ENCODE data around the gene PAPPA2. TPM values are rescaled to one million over a fixed set of nuclear protein-coding genes. Genes with fewer than 3 reads are reported as not detected.

PAPPA2 gene
- total and polyA plus RNA-seq, 2 of the 4 experiments (the other 2 are of a cell fraction): 0.10 to 0.18 TPM

DNA sequence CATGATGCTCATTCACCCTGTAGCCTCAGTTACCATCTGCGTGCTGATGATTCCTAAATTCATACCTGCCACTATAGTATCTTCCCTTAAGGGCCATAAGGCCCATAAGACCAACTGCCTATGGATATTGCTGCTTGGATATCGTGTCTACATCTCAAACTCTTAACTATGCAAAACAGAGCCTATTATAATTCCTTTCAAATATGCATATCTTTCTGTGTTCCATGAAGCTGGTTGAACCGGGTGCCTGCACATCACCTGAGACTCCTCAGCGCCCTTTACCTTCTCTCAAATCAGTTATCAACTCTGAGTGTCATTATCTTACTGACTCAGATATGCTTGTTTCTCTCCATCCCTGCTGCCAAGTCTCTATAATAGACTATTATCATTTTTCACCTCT is 311.2 kb downstream of the PAPPA2 start:
- no peaks in the 10 kb centered on the region for H4K20me1 ChIP-seq (ENCODE audit: insufficient read depth, low read length)
- no peak overlapping the region for H3K18ac ChIP-seq (ENCODE audit: low read depth, low read length)
- H3K27me3 ChIP-seq (ENCODE audit: control insufficient read depth, insufficient read depth, low read length): no peaks in the 10 kb centered on the region
- no peaks in the 10 kb centered on the region for H3K9me1 ChIP-seq (ENCODE audit: insufficient read depth, low read length)
- H3K4ac ChIP-seq (ENCODE audit: low read depth, low read length): no peak overlapping the region
- no peak overlapping the region for H3K4me3 ChIP-seq (ENCODE audit: insufficient read depth, low read depth, low read length)
- no peaks in the 10 kb centered on the region for H3K79me1 ChIP-seq (ENCODE audit: low read depth in 1 of 2, low read length in 2 of 2)
- no peak for DNase-seq
- no peak overlapping the region for H3K9ac ChIP-seq (ENCODE audit: low read depth, low read length)
- no peak overlapping the region for H3K14ac ChIP-seq (replicated peaks; ENCODE audit: low read depth, low read length)
- H3K9me3 ChIP-seq (ENCODE audit: control insufficient read depth, insufficient read depth, low read length): no peaks in the 10 kb centered on the region; the same call in 1 of the 2 replicates
- no peak overlapping the region for H2BK15ac ChIP-seq (ENCODE audit: low read depth, low read length)
- H2BK20ac ChIP-seq (ENCODE audit: low read depth, low read length): no peak overlapping the region
- H3K4me2 ChIP-seq (ENCODE audit: low read depth, low read length): no peak overlapping the region
- POLR2A ChIA-PET (ENCODE audit: unreplicated experiment): no interaction called here
- in situ Hi-C loops (cut with MboI; ENCODE audit: low sequenced_read_pairs): no loop called here
- intact Hi-C loops (cut with micrococcal nuclease): no loop called here
- no TSS peak for BruUV-seq (replicated peaks)
- no peak for ATAC-seq (ENCODE audit: low read depth)
- dilution Hi-C loops (cut with HindIII; ENCODE audit: low sequenced_read_pairs, unreplicated experiment): no loop called here
- H3K23ac ChIP-seq (ENCODE audit: low read depth, low read length): no peak overlapping the region
- H2BK5ac ChIP-seq (ENCODE audit: low read depth, low read length, poor library complexity, severe bottlenecking): no peak overlapping the region
- TF ChIP-seq MAZ (IDR thresholded peaks at IDR 0.05; ENCODE audit: borderline replicate concordance, low read depth, low read length): no peak
- no peak for TF ChIP-seq POLR2A (IDR thresholded peaks at IDR 0.05; ENCODE audit: low read depth, low read length)
- no peak for TF ChIP-seq NFE2L2 (IDR thresholded peaks at IDR 0.05; ENCODE audit: low read depth, low read length)
- TF ChIP-seq SMC3 (IDR thresholded peaks at IDR 0.05; ENCODE audit: low read depth, low read length): no peak
- no peak for TF ChIP-seq CEBPB (IDR thresholded peaks at IDR 0.05; ENCODE audit: low read depth, low read length)
- TF ChIP-seq CHD1 (IDR thresholded peaks at IDR 0.05; ENCODE audit: low read depth, low read length): no peak
- TF ChIP-seq, protein P1, sequence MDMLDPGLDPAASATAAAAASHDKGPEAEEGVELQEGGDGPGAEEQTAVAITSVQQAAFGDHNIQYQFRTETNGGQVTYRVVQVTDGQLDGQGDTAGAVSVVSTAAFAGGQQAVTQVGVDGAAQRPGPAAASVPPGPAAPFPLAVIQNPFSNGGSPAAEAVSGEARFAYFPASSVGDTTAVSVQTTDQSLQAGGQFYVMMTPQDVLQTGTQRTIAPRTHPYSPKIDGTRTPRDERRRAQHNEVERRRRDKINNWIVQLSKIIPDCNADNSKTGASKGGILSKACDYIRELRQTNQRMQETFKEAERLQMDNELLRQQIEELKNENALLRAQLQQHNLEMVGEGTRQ (IDR thresholded peaks at IDR 0.05; ENCODE audit: low read depth, low read length): no peak
- TF ChIP-seq RAD21 (IDR thresholded peaks at IDR 0.05; ENCODE audit: low read length): no peak
- no peak for TF ChIP-seq FOS (IDR thresholded peaks at IDR 0.05; ENCODE audit: low read depth, low read length)
- TF ChIP-seq MXI1 (IDR thresholded peaks at IDR 0.05; ENCODE audit: borderline replicate concordance, low read depth, low read length): no peak
- TF ChIP-seq, protein P2, sequence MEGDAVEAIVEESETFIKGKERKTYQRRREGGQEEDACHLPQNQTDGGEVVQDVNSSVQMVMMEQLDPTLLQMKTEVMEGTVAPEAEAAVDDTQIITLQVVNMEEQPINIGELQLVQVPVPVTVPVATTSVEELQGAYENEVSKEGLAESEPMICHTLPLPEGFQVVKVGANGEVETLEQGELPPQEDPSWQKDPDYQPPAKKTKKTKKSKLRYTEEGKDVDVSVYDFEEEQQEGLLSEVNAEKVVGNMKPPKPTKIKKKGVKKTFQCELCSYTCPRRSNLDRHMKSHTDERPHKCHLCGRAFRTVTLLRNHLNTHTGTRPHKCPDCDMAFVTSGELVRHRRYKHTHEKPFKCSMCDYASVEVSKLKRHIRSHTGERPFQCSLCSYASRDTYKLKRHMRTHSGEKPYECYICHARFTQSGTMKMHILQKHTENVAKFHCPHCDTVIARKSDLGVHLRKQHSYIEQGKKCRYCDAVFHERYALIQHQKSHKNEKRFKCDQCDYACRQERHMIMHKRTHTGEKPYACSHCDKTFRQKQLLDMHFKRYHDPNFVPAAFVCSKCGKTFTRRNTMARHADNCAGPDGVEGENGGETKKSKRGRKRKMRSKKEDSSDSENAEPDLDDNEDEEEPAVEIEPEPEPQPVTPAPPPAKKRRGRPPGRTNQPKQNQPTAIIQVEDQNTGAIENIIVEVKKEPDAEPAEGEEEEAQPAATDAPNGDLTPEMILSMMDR (conservative IDR thresholded peaks at IDR 0.05; ENCODE audit: low read depth, low read length): no peak
- TF ChIP-seq, protein P3, sequence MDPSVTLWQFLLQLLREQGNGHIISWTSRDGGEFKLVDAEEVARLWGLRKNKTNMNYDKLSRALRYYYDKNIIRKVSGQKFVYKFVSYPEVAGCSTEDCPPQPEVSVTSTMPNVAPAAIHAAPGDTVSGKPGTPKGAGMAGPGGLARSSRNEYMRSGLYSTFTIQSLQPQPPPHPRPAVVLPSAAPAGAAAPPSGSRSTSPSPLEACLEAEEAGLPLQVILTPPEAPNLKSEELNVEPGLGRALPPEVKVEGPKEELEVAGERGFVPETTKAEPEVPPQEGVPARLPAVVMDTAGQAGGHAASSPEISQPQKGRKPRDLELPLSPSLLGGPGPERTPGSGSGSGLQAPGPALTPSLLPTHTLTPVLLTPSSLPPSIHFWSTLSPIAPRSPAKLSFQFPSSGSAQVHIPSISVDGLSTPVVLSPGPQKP (IDR thresholded peaks at IDR 0.05; ENCODE audit: borderline replicate concordance, low read depth, low read length): no peak
- no peak for TF ChIP-seq BHLHE40 (IDR thresholded peaks at IDR 0.05; ENCODE audit: low read depth, low read length)
- TF ChIP-seq RCOR1 (IDR thresholded peaks at IDR 0.05; ENCODE audit: insufficient replicate concordance, low read length): no peak
- TF ChIP-seq MAFK (IDR thresholded peaks at IDR 0.05; ENCODE audit: low read depth, low read length): no peak
- TF ChIP-seq RFX5 (IDR thresholded peaks at IDR 0.05; ENCODE audit: low read depth, low read length): no peak
- no peak overlapping the region for H3K56ac ChIP-seq (ENCODE audit: extremely low read depth, insufficient read depth, low read length)
- H4K8ac ChIP-seq (ENCODE audit: low read depth in 2 of 2, low read length in 2 of 2): no peak overlapping the region
- no peak overlapping the region for H2AK5ac ChIP-seq (ENCODE audit: low read depth, low read length)
- H2AFZ ChIP-seq (replicated peaks; ENCODE audit: low read length, poor library complexity): no peak overlapping the region
- whole genome bisulfite sequencing, 2 experiments (ENCODE audit: extremely low coverage in 2 of 2, insufficient read length in 1 of 2): 20% methylated on average over 1 of the region's 4 CpGs; no CpG with 5 or more reads in 1 of the 2 experiments
- H4K5ac ChIP-seq (ENCODE audit: low read depth, low read length): no peak overlapping the region
- H2BK120ac ChIP-seq (ENCODE audit: low read depth, low read length): no peak overlapping the region
- no peaks in the 10 kb centered on the region for H3K36me3 ChIP-seq (ENCODE audit: control insufficient read depth, insufficient read depth, low read length)
- H4K91ac ChIP-seq (ENCODE audit: insufficient read depth, low read depth, low read length): no peak overlapping the region
- no peak overlapping the region for H3K27ac ChIP-seq (ENCODE audit: insufficient read depth, low read length)
- CTCF ChIA-PET: no interaction called here
- H3K4me1 ChIP-seq (ENCODE audit: control insufficient read depth, insufficient read depth, low read length): no peaks in the 10 kb centered on the region
- no peak overlapping the region for H2AK9ac ChIP-seq (replicated peaks; ENCODE audit: low read depth, low read length, poor library complexity)
